GM18868 (cell line): ENCODE data around the gene USF2.
A peak's percentile ranks its signal among the peaks of the same experiment; 100 is the strongest.

Experiments
- ATAC-seq: cut with Tn5 transposase; IDR thresholded peaks from one replicate; pipeline ENCODE4 v1.9.1; 2021; ENCODE audit warnings: mild to moderate bottlenecking, moderate library complexity; ENCODE audit not compliant: unreplicated experiment

Gene USF2

GRCh38 chr19:35241417-35241816 is 27.3 kb upstream of the USF2 start:
- no peak for ATAC-seq

GRCh38 chr19:35246466-35247092 is 22.2 kb upstream of the USF2 start:
- ATAC-seq, result no peak

GRCh38 chr19:35247526-35248309 is 21.0 kb upstream of the USF2 start:
- peak; percentile 23 for ATAC-seq

GRCh38 chr19:35248310-35249145 is 20.2 kb upstream of the USF2 start, which contains the start of gene LSR:
TSS of gene LSR (plus strand) at chr19:35249002. CDS start at chr19:35249023, 21 bp downstream.
- ATAC-seq, result peak; percentile 82

- ATAC-seq, result no peak
These were observed 19.5 kb upstream of the USF2 start for GRCh38 chr19:35249146-35249847.

- no peak for ATAC-seq
These were observed 18.7 kb upstream of the USF2 start for GRCh38 chr19:35249848-35250711.

GRCh38 chr19:35251456-35251855 is 17.3 kb upstream of the USF2 start:
- ATAC-seq, result no peak

GRCh38 chr19:35253316-35254286 is 15.2 kb upstream of the USF2 start:
- ATAC-seq, result no peak

- ATAC-seq, result no peak
These were observed 14.1 kb upstream of the USF2 start for GRCh38 chr19:35254341-35255297.

GRCh38 chr19:35256566-35256965 is 12.2 kb upstream of the USF2 start:
- no peak for ATAC-seq

GRCh38 chr19:35257113-35257461 is 11.7 kb upstream of the USF2 start:
- ATAC-seq, result no peak

GRCh38 chr19:35260694-35261304 is 8.0 kb upstream of the USF2 start:
- ATAC-seq, result no peak

GRCh38 chr19:35261356-35262100 is 7.2 kb upstream of the USF2 start:
- no peak for ATAC-seq

- no peak for ATAC-seq
These were observed 6.5 kb upstream of the USF2 start for GRCh38 chr19:35262101-35262761.

GRCh38 chr19:35264268-35265125 is 4.3 kb upstream of the USF2 start:
- no peak for ATAC-seq
